GM23248 (cell line): Measurements from ENCODE around the gene ENOX2. TPM values are rescaled to one million over a fixed set of nuclear protein-coding genes. Genes with fewer than 3 reads are reported as not detected.
A peak's percentile ranks its signal among the peaks of the same experiment; 100 is the strongest.

Experiments used
- DNase-seq: peaks from one replicate; pipeline ENCODE4 v3.0.0-alpha.2; 2015
- H2AFZ ChIP-seq: fragments of 200-600 bp; sonication (generic); 2 replicates; pipeline ENCODE4 v1.6.1; 2016; ENCODE audit warnings: antibody characterized with exemption
- H3F3A ChIP-seq: fragments of 200-600 bp; sonication (generic); 2 replicates; pipeline ENCODE4 v1.6.1; 2016; ENCODE audit warnings: mild to moderate bottlenecking, antibody characterized with exemption, mixed run types; ENCODE audit not compliant: insufficient read depth
- H3K27ac ChIP-seq: fragments of 200-600 bp; sonication (generic); 2 replicates; pipeline ENCODE4 v1.5.1; 2016; ENCODE audit warnings: mild to moderate bottlenecking
- H3K27me3 ChIP-seq: fragments of 200-600 bp; sonication (generic); replicated peaks from 2 replicates; pipeline ENCODE4 v1.6.1; 2016; ENCODE audit warnings: mild to moderate bottlenecking; ENCODE audit not compliant: insufficient read depth
- H3K36me3 ChIP-seq: fragments of 200-600 bp; sonication (generic); 2 replicates; pipeline ENCODE4 v1.6.1; 2016; ENCODE audit warnings: low read depth, mild to moderate bottlenecking
- H3K4me1 ChIP-seq: fragments of 200-600 bp; sonication (generic); 2 replicates; pipeline ENCODE4 v1.6.1; 2016; ENCODE audit warnings: mild to moderate bottlenecking; ENCODE audit not compliant: insufficient read depth
- H3K4me2 ChIP-seq: fragments of 200-600 bp; sonication (generic); one replicate; pipeline ENCODE4 v1.6.1; 2016; ENCODE audit warnings: mild to moderate bottlenecking; ENCODE audit not compliant: unreplicated experiment
- H3K4me3 ChIP-seq: fragments of 200-600 bp; sonication (generic); 2 replicates; pipeline ENCODE4 v1.5.1; 2016; ENCODE audit warnings: mild to moderate bottlenecking
- H3K79me2 ChIP-seq: fragments of 200-600 bp; sonication (generic); 2 replicates; pipeline ENCODE4 v1.6.1; 2016; ENCODE audit warnings: mild to moderate bottlenecking; ENCODE audit not compliant: insufficient read depth
- H3K9ac ChIP-seq: fragments of 200-600 bp; sonication (generic); 2 replicates; pipeline ENCODE4 v1.6.1; 2016; ENCODE audit warnings: mild to moderate bottlenecking
- H3K9me2 ChIP-seq: fragments of 200-600 bp; sonication (generic); 2 replicates; pipeline ENCODE4 v1.6.1; 2016; ENCODE audit warnings: mixed run types, mild to moderate bottlenecking, moderate library complexity; ENCODE audit not compliant: insufficient read depth
- H3K9me3 ChIP-seq: fragments of 200-600 bp; sonication (generic); one replicate; pipeline ENCODE4 v1.6.1; 2017; ENCODE audit warnings: low read depth
- H4K20me1 ChIP-seq: fragments of 200-600 bp; sonication (generic); 2 replicates; pipeline ENCODE4 v1.6.0; 2016; ENCODE audit not compliant: insufficient read depth
- EZH2 ChIP-seq: fragments of 200-600 bp; sonication (generic); IDR thresholded peaks from 2 replicates; pipeline ENCODE4 v1.6.1; 2018; ENCODE audit warnings: antibody characterized with exemption, mild to moderate bottlenecking; ENCODE audit not compliant: insufficient read depth, poor library complexity, severe bottlenecking
- EZH2phosphoT487 ChIP-seq: fragments of 200-600 bp; sonication (generic); IDR thresholded peaks from 2 replicates; pipeline ENCODE4 v1.6.1; 2018; ENCODE audit warnings: antibody characterized with exemption, moderate library complexity, mild to moderate bottlenecking, low read depth; ENCODE audit not compliant: insufficient read depth
- WGBS, 2 experiments: methylation state at CpG; one replicate each; pipeline ENCODE4 v1.1.6; 2015 to 2017; ENCODE audit warnings: low lambda C conversion rate in 2 of 2, low coverage in 1 of 2; ENCODE audit errors: missing lambda C conversion rate in 2 of 2; 5-methylcytosine and 5-hydroxymethylcytosine counted together
- in situ Hi-C: fragments of 300-500 bp; cut with MboI; formaldehyde crosslinking; loops from 2 replicates; pipeline ENCODE4 v1.15.0; 2020
- polyA plus RNA-seq: library from polyadenylated mRNA; unstranded; fragments of >200 nt; fragmentation: Nextera tagmentation; extraction: Ambion mirVana; gene quantifications from 2 replicates; pipeline ENCODE4 v1.2.1, GENCODE V29; 2016
- total RNA-seq: library from RNA; depleted of rRNA; stranded (reverse); fragments of >200 nt; shearing (Covaris generic); gene quantifications from 2 replicates; pipeline ENCODE4 v1.2.3, GENCODE V29; 2014

Gene ENOX2
- total and polyA plus RNA-seq, 2 experiments from 2014 or later, result 13.6 to 14.5 TPM

- in situ Hi-C loops, result no loop called here
- no peaks in the 10 kb centered on the region for H3K79me2 ChIP-seq
- no peaks in the 10 kb centered on the region for H3K27me3 ChIP-seq
- H3K4me3 ChIP-seq, result no peak overlapping the region
- 75 to 78% methylated on average over 4 of the region's 4 CpGs for WGBS, 2 experiments
- no peak overlapping the region for H2AFZ ChIP-seq
- H3K27ac ChIP-seq, result no peak overlapping the region
- H3K4me1 ChIP-seq, result no peaks in the 10 kb centered on the region
- H3K9me2 ChIP-seq, result no peaks in the 10 kb centered on the region
- TF ChIP-seq EZH2phosphoT487, result no peak
- DNase-seq, result no peak
- H3K9ac ChIP-seq, result no peak overlapping the region
- H3K4me2 ChIP-seq, result no peak overlapping the region
- H4K20me1 ChIP-seq, result no peaks in the 10 kb centered on the region
- no peaks in the 10 kb centered on the region for H3K9me3 ChIP-seq
- no peaks in the 10 kb centered on the region for H3K36me3 ChIP-seq
- no peaks in the 10 kb centered on the region for H3F3A ChIP-seq
Observed at GRCh38 chrX:130756233-130756632, 146.8 kb downstream of the ENOX2 start.

DNA sequence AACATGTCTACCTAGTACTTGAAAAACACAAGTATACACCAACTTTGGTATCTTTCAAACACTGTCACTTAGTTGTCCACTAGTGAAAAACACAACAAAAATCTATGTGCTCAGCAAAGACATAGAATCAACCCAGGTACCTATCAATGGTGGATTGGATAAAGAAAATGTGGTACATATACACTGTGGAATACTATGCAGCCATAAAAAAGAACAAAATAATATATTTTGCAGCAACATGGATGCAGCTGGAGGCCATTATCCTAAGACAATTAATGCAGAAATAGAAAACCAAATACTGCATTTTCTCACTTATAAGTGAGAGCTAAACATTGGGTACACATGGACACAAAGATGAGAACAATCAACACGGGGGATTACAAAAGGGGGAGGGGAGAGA is 148.7 kb downstream of the ENOX2 start:
- Histone ChIP-seq H3K27me3 (no peaks in the 10 kb centered on the region), H3K27ac (no peak overlapping the region), H3K9ac (no peak overlapping the region), H3K4me1 (no peaks in the 10 kb centered on the region), H3F3A (no peaks in the 10 kb centered on the region), H3K79me2 (no peaks in the 10 kb centered on the region), H3K9me2 (no peaks in the 10 kb centered on the region), H3K4me2 (no peak overlapping the region), H3K4me3 (no peak overlapping the region), H3K9me3 (no peaks in the 10 kb centered on the region), H3K36me3 (no peaks in the 10 kb centered on the region), H2AFZ (no peak overlapping the region), H4K20me1 (no peaks in the 10 kb centered on the region)
- in situ Hi-C loops, result no loop called here
- TF ChIP-seq EZH2, result no peak
- WGBS, 2 experiments, result 83 to 93% methylated on average over 1 of the region's 1 CpG
- no peak for DNase-seq

DNA sequence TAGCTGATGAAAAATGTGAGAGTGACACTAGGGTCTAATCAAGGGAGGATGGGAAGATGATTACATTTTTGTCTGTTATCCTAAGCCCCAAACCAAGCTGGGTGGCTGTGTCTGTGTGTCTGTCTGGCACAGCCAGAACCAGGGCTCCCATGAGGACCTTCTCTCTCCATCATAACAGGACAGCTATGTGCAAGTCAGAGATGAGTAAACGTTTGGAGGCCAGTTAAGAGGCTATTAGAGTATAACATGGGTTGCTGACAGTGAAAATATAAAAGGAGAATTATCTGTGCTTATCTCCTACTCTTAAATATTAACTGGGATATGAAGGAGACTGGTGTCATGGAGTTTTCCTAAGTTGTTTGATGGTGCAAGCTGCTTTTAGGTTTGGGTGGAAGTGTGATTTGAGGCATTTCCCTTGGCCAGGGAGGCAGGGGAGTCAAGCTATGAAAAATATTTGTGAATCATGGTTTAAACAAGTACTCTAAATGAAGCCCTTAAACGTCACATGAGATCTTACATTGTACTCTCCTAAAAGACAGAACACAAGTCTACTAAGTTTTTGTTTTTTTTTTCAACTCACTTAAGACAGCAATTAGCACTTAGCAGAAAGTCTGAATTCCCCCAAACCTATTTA is 156.2 kb downstream of the ENOX2 start:
- no peaks in the 10 kb centered on the region for H3K79me2 ChIP-seq
- peaks cover 16% of the 10 kb centered on the region for H3K4me1 ChIP-seq
- no peaks in the 10 kb centered on the region for H3K36me3 ChIP-seq
- peak overlapping the region; percentile 44 for H3K27ac ChIP-seq
- no peaks in the 10 kb centered on the region for H3K27me3 ChIP-seq
- no peak overlapping the region for H3K9ac ChIP-seq
- WGBS, 2 experiments, result 15 to 16% methylated on average over 2 of the region's 2 CpGs
- peaks cover 13% of the 10 kb centered on the region; the same call in 1 of the 2 replicates for H3F3A ChIP-seq
- in situ Hi-C loops, result no loop called here
- H4K20me1 ChIP-seq, result no peaks in the 10 kb centered on the region
- H3K9me2 ChIP-seq, result no peaks in the 10 kb centered on the region
- TF ChIP-seq EZH2phosphoT487 (no peak), EZH2 (no peak)
- no peaks in the 10 kb centered on the region for H3K9me3 ChIP-seq
- H3K4me3 ChIP-seq, result no peak overlapping the region
- H2AFZ ChIP-seq, result peak overlapping the region; percentile 20; the same call in 1 of the 2 replicates
- DNase-seq, result peak; percentile 54
- peak overlapping the region; percentile 28 for H3K4me2 ChIP-seq

GRCh38 chrX:130746077-130746476 is 156.9 kb downstream of the ENOX2 start:
- Histone ChIP-seq H3K9me2 (no peaks in the 10 kb centered on the region), H3K9ac (no peak overlapping the region), H3K27ac (no peak overlapping the region; the same call in 1 of the 2 replicates), H4K20me1 (no peaks in the 10 kb centered on the region), H3K79me2 (no peaks in the 10 kb centered on the region), H3K4me2 (no peak overlapping the region), H3K4me1 (peaks cover 16% of the 10 kb centered on the region), H2AFZ (no peak overlapping the region), H3F3A (peaks cover 13% of the 10 kb centered on the region; the same call in 1 of the 2 replicates), H3K36me3 (no peaks in the 10 kb centered on the region), H3K4me3 (no peak overlapping the region), H3K27me3 (no peaks in the 10 kb centered on the region), H3K9me3 (no peaks in the 10 kb centered on the region)
- no peak for TF ChIP-seq EZH2
- DNase-seq, result no peak
- WGBS, 2 experiments, result 79 to 92% methylated on average over 3 of the region's 3 CpGs
- in situ Hi-C loops, result no loop called here

DNA sequence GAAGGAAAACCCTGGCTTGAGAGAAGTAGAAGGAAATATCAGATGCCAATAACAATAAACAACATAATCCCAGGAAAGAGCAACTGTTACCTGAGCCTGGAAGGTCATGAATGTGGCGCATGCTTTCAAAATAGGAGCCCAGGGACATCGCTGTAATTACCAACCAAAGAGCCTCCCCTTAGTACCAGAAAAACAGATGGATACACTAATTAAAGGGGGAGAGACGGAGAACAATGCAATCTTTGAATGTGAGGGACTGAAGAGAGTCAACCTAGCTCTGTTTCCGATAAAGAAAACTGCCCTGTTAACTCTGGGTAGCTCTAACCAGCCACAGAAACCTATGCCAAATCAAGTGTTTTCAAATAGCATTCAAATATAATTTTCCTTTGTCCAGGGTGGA is 161.4 kb downstream of the ENOX2 start:
- no peaks in the 10 kb centered on the region for H3K27me3 ChIP-seq
- no peak for DNase-seq
- H3K36me3 ChIP-seq, result no peaks in the 10 kb centered on the region
- no peaks in the 10 kb centered on the region for H3K9me2 ChIP-seq
- peaks cover 5% of the 10 kb centered on the region; the same call in 1 of the 2 replicates for H3K4me1 ChIP-seq
- no peak overlapping the region for H3K9ac ChIP-seq
- H3K27ac ChIP-seq, result no peak overlapping the region
- H3K4me2 ChIP-seq, result no peak overlapping the region
- 78 to 84% methylated on average over 4 of the region's 4 CpGs for WGBS, 2 experiments
- no peaks in the 10 kb centered on the region for H4K20me1 ChIP-seq
- H3K9me3 ChIP-seq, result no peaks in the 10 kb centered on the region
- TF ChIP-seq EZH2phosphoT487 (no peak), EZH2 (no peak)
- in situ Hi-C loops, result no loop called here
- no peaks in the 10 kb centered on the region for H3K79me2 ChIP-seq
- H3F3A ChIP-seq, result peaks cover 4% of the 10 kb centered on the region; the same call in 1 of the 2 replicates
- H2AFZ ChIP-seq, result no peak overlapping the region
- H3K4me3 ChIP-seq, result no peak overlapping the region
